HCT116 (cell line): ENCODE results near the gene AMER2. TPM values are rescaled to one million over a fixed set of nuclear protein-coding genes. Genes with fewer than 3 reads are reported as not detected.

ENCODE experiments used
- ATAC-seq: fragments of 200-7000 bp; cut with Tn5 transposase; 2 replicates; pipeline ENCODE4 v1.9.1; 2020; ENCODE audit warnings: mild to moderate bottlenecking, moderate library complexity
- BruUV-seq: library from RNA; stranded (reverse); fragments of 400-500 nt; replicated peaks from 2 replicates; lab custom pipeline; 2021; lab: Mats Ljungman, UMichigan
- CTCF ChIA-PET: fragments of 300-600 bp; sonication (Branson Sonifier 250); formaldehyde crosslinking; loops from one replicate; lab custom pipeline; 2021; ENCODE audit warnings: antibody characterized with exemption; lab: Charles Lee
- POLR2A ChIA-PET: fragments of 300-600, 350-600 bp; sonication (Branson Sonifier 250); formaldehyde crosslinking; loops from one replicate; lab custom pipeline; 2021; ENCODE audit warnings: antibody characterized with exemption; lab: Charles Lee
- RAD21 ChIA-PET, 2 experiments: fragments of 300-600 bp; sonication (Branson Sonifier 250); formaldehyde crosslinking; loops; one replicate each; lab custom pipeline; 2023; ENCODE audit warnings: low total read pairs in 2 of 2; ENCODE audit not compliant: uncharacterized antibody in 2 of 2, unreplicated experiment in 2 of 2, low non-redundant PET in 1 of 2; lab: Charles Lee
- DNase-seq: peaks from one replicate; pipeline ENCODE4 v3.0.0-alpha.2; 2010; ENCODE audit warnings: low read depth, low spot score
- H2AFZ ChIP-seq: fragments of 200-600 bp; shearing (Covaris generic), sonication (generic); 2 replicates; pipeline ENCODE4 v1.6.1; 2017; ENCODE audit warnings: low read depth, mixed run types, mixed read lengths, antibody characterized with exemption, low read length; ENCODE audit not compliant: poor library complexity, severe bottlenecking
- H3K27ac ChIP-seq: 2 replicates; pipeline ENCODE4 v1.5.1; 2012; ENCODE audit warnings: low read depth, low read length
- H3K27me3 ChIP-seq: fragments of 200-600 bp; sonication (generic); 2 replicates; pipeline ENCODE4 v1.6.1; 2016; ENCODE audit warnings: mixed run types, low read length, mixed read lengths; ENCODE audit not compliant: insufficient read depth
- H3K36me3 ChIP-seq, 2 experiments: fragments of 200-500 bp in 1 of 2; fragments of 200-600 bp in 1 of 2; sonication (Bioruptor generic) in 1 of 2; sonication (generic) in 1 of 2; 2 replicates each; pipeline versions ENCODE4 v1.5.1 to v1.6.1; 2014 to 2016; ENCODE audit warnings: low read length in 2 of 2, inconsistent platforms in 1 of 2, mixed read lengths in 1 of 2, mixed run types in 1 of 2; ENCODE audit not compliant: insufficient read depth in 2 of 2, control insufficient read depth in 1 of 2
- H3K4me1 ChIP-seq, 2 experiments: fragments of 200-600 bp in 1 of 2; sonication (generic) in 1 of 2; 2 replicates each; pipeline versions ENCODE4 v1.5.1 to v1.6.1; 2012 to 2017; ENCODE audit warnings: low read length in 2 of 2, inconsistent platforms in 1 of 2, mild to moderate bottlenecking in 1 of 2, mixed read lengths in 1 of 2, mixed run types in 1 of 2, moderate library complexity in 1 of 2; ENCODE audit not compliant: insufficient read depth in 2 of 2, control insufficient read depth in 1 of 2
- H3K4me2 ChIP-seq: fragments of 200-600 bp; sonication (generic); 2 replicates; pipeline ENCODE4 v1.6.1; 2017; ENCODE audit warnings: mixed run types, low read length, mixed read lengths
- H3K4me3 ChIP-seq, 2 experiments: fragments of 200-600 bp in 1 of 2; sonication (generic) in 1 of 2; replicated peaks in 1 of 2; 2 replicates each; pipeline ENCODE4 v1.5.1; 2011 to 2016; ENCODE audit warnings: low read length in 2 of 2, control low read depth in 1 of 2, low read depth in 1 of 2, mild to moderate bottlenecking in 1 of 2, mixed read lengths in 1 of 2, mixed run types in 1 of 2
- H3K79me2 ChIP-seq: fragments of 200-600 bp; sonication (generic); 2 replicates; pipeline ENCODE4 v1.6.1; 2017; ENCODE audit warnings: mild to moderate bottlenecking, mixed run types, low read length, moderate library complexity, mixed read lengths; ENCODE audit not compliant: insufficient read depth
- H3K9ac ChIP-seq: fragments of 200-600 bp; sonication (generic); 2 replicates; pipeline ENCODE4 v1.6.1; 2016; ENCODE audit warnings: low read length, mixed read lengths
- H3K9me2 ChIP-seq: fragments of 200-600 bp; sonication (generic), shearing (Covaris generic); 2 replicates; pipeline ENCODE4 v1.6.1; 2017; ENCODE audit warnings: mixed run types, mild to moderate bottlenecking, moderate library complexity; ENCODE audit not compliant: insufficient read depth
- H3K9me3 ChIP-seq, 2 experiments: fragments of 200-500 bp in 1 of 2; fragments of 200-600 bp in 1 of 2; sonication (Bioruptor generic) in 1 of 2; sonication (generic) in 1 of 2; 2 replicates each; pipeline ENCODE4 v1.6.1; 2014 to 2017; ENCODE audit warnings: low read length in 2 of 2, mixed read lengths in 2 of 2, inconsistent platforms in 1 of 2, low read depth in 1 of 2, mild to moderate bottlenecking in 1 of 2, mixed run types in 1 of 2, moderate library complexity in 1 of 2; ENCODE audit not compliant: control insufficient read depth in 1 of 2, insufficient read depth in 1 of 2
- H4K20me1 ChIP-seq: fragments of 200-600 bp; sonication (generic), shearing (Covaris generic); 2 replicates; pipeline ENCODE4 v1.6.1; 2017; ENCODE audit warnings: mixed run types, mild to moderate bottlenecking, moderate library complexity; ENCODE audit not compliant: insufficient read depth
- CBX3 ChIP-seq: IDR thresholded peaks from 2 replicates; pipeline ENCODE4 v1.6.1; 2012; ENCODE audit warnings: low read depth
- CEBPB ChIP-seq: IDR thresholded peaks from 2 replicates; pipeline ENCODE4 v1.6.1; 2012; ENCODE audit warnings: low read depth
- ELF1 ChIP-seq: IDR thresholded peaks from 2 replicates; pipeline ENCODE4 v1.6.1; 2012; ENCODE audit warnings: low read depth, borderline replicate concordance
- EZH2 ChIP-seq: fragments of 200-600 bp; sonication (generic); IDR thresholded peaks from 2 replicates; pipeline ENCODE4 v1.6.1; 2017; ENCODE audit warnings: antibody characterized with exemption, mixed run types
- EZH2phosphoT487 ChIP-seq: fragments of 200-600 bp; IDR thresholded peaks from 2 replicates; pipeline ENCODE4 v1.6.1; 2018; ENCODE audit warnings: antibody characterized with exemption, borderline replicate concordance
- FOSL1 ChIP-seq: IDR thresholded peaks from 2 replicates; pipeline ENCODE4 v1.6.1; 2012; ENCODE audit warnings: low read depth
- JUND ChIP-seq: IDR thresholded peaks from 2 replicates; pipeline ENCODE4 v1.6.1; 2012
- POLR2A ChIP-seq: IDR thresholded peaks from 2 replicates; pipeline ENCODE4 v1.7.0; 2011; ENCODE audit warnings: borderline replicate concordance; ENCODE audit not compliant: insufficient read depth, insufficient read length; ENCODE audit errors: extremely low read depth
- POLR2AphosphoS5 ChIP-seq: IDR thresholded peaks from 2 replicates; pipeline ENCODE4 v1.6.1; 2011; ENCODE audit warnings: mild to moderate bottlenecking, low read depth, low read length, moderate library complexity
- SIN3A ChIP-seq: IDR thresholded peaks from 2 replicates; pipeline ENCODE4 v1.6.1; 2012; ENCODE audit warnings: low read depth
- SP1 ChIP-seq: IDR thresholded peaks from 2 replicates; pipeline ENCODE4 v1.6.1; 2012; ENCODE audit warnings: low read depth
- SRF ChIP-seq: IDR thresholded peaks from 2 replicates; pipeline ENCODE4 v1.6.1; 2012; ENCODE audit warnings: low read depth
- TCF7L2 ChIP-seq: IDR thresholded peaks from 2 replicates; pipeline ENCODE4 v1.7.0; 2011; ENCODE audit warnings: borderline replicate concordance, inconsistent platforms; ENCODE audit not compliant: insufficient read depth, insufficient read length; ENCODE audit errors: extremely low read depth
- ZFX ChIP-seq: fragments of 450-650 bp; IDR thresholded peaks from 2 replicates; pipeline ENCODE4 v1.6.1; 2017
- ZNF274 ChIP-seq: fragments of 200-500 bp; sonication (Bioruptor generic); IDR thresholded peaks from 2 replicates; pipeline ENCODE4 v1.6.1; 2014; ENCODE audit warnings: mild to moderate bottlenecking, low read depth, low read length, inconsistent platforms
- intact Hi-C: fragments of 100-400 bp; cut with micrococcal nuclease; formaldehyde crosslinking; loops from 2 replicates; pipeline ENCODE4 v1.10.0; 2022
- total RNA-seq: library from RNA; stranded (reverse); gene quantifications from one replicate; pipeline ENCODE4 v1.2.1, GENCODE V29; 2021; ENCODE audit not compliant: unreplicated experiment
- TF ChIP-seq, protein P1 (sequence below): IDR thresholded peaks from 2 replicates; pipeline ENCODE4 v1.6.1; 2012
- TF ChIP-seq, protein P2 (sequence below), 3 experiments: fragments of 200-600 bp in 1 of 3; sonication (generic) in 1 of 3; IDR thresholded peaks in 2 of 3; conservative IDR thresholded peaks in 1 of 3; 2 replicates each; pipeline ENCODE4 v1.5.1; 2012 to 2017; ENCODE audit warnings: low read depth in 2 of 3, low read length in 2 of 3, antibody characterized with exemption in 1 of 3, borderline replicate concordance in 1 of 3, control low read depth in 1 of 3, mild to moderate bottlenecking in 1 of 3, mixed read lengths in 1 of 3, mixed run types in 1 of 3, moderate library complexity in 1 of 3; ENCODE audit not compliant: insufficient read depth in 1 of 3

AMER2 gene
- total RNA-seq, 1 experiment from 2014 or later, result not detected

DNA sequence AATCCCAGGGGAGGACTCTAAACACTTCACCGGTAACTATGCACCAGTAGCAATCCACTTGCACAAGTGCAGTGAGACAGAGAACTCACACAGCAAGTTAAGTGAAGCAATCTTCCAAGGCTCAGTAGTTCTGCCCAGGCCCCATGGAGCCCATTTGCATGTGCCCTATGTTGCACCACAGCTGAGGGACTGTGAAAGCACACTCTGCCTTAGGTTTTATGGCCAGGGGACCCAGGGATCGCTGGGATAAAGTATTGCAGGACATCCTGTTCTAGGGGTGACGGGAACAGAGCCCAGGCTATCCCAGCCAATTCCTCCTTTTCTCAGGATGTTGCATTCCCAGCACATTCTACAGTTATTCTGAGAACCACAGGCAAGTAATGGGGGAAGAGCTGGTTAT, 6.0 kb upstream of the AMER2 start:
- H3K4me1 ChIP-seq, result no peaks in the 10 kb centered on the region
- H3K79me2 ChIP-seq, result no peaks in the 10 kb centered on the region
- H3K4me2 ChIP-seq, result no peak overlapping the region
- no peak overlapping the region for H3K4me3 ChIP-seq
- no peaks in the 10 kb centered on the region for H3K9me3 ChIP-seq
- no peak overlapping the region for H2AFZ ChIP-seq
- TF ChIP-seq JUND, result no peak
- no peak for TF ChIP-seq TCF7L2
- TF ChIP-seq FOSL1, result no peak
- TF ChIP-seq SRF, result no peak
- TF ChIP-seq ELF1, result no peak
- TF ChIP-seq, protein P1, sequence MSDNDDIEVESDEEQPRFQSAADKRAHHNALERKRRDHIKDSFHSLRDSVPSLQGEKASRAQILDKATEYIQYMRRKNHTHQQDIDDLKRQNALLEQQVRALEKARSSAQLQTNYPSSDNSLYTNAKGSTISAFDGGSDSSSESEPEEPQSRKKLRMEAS, result no peak
- TF ChIP-seq CBX3, result no peak
- no peak for TF ChIP-seq ZFX
- no peak for TF ChIP-seq EZH2
- no peak for TF ChIP-seq SP1
- TF ChIP-seq, all 23 proteins: peak for 0
- no TSS peak for BruUV-seq
- no peak overlapping the region for H3K9ac ChIP-seq
- intact Hi-C loops, result no loop called here
- H3K27ac ChIP-seq, result no peak overlapping the region
- H4K20me1 ChIP-seq, result no peaks in the 10 kb centered on the region
- RAD21 ChIA-PET, result no interaction called here
- H3K27me3 ChIP-seq, result peaks cover 22% of the 10 kb centered on the region; the same call in 1 of the 2 replicates
- no peaks in the 10 kb centered on the region for H3K9me2 ChIP-seq
- POLR2A ChIA-PET, result no interaction called here
- ATAC-seq (no peak), DNase-seq (no peak)
- CTCF ChIA-PET, result no interaction called here
- no peaks in the 10 kb centered on the region for H3K36me3 ChIP-seq

DNA sequence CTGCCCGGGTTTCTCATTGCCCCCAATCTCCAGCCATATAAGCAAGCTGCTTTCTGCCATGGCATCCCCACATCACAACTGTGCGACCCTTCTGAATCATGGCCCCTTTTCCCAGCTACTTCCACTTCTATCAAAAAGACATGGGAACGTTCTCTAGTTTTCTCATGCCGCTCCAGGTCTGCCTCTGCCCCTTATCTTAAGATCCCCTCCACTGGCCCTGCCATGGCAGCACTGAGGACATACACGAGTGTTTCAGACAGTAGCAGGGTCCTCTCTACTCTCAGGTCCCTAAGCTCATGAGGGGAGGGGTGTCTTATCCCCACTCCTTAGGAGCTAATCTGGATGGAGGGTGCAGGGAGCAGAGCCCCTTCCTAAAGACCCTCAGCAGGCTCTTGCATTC, 5.5 kb upstream of the AMER2 start:
- intact Hi-C loops, result no loop called here

More for the DNA sequence above, 5.5 kb upstream of the AMER2 start:
- Histone ChIP-seq H3K4me1 (no peaks in the 10 kb centered on the region), H4K20me1 (no peaks in the 10 kb centered on the region), H3K9ac (no peak overlapping the region), H3K79me2 (no peaks in the 10 kb centered on the region), H3K9me3 (no peaks in the 10 kb centered on the region), H3K36me3 (no peaks in the 10 kb centered on the region), H2AFZ (no peak overlapping the region), H3K27ac (no peak overlapping the region), H3K4me2 (no peak overlapping the region), H3K9me2 (no peaks in the 10 kb centered on the region), H3K4me3 (no peak overlapping the region), H3K27me3 (peaks cover 19% of the 10 kb centered on the region; the same call in 1 of the 2 replicates)
- RAD21 ChIA-PET, result no interaction called here
- TF ChIP-seq EZH2phosphoT487 (no peak), CEBPB (no peak), SIN3A (no peak), EZH2 (no peak), POLR2A (no peak), SP1 (no peak), ZNF274 (no peak), POLR2AphosphoS5 (no peak)
- TF ChIP-seq, protein P2, sequence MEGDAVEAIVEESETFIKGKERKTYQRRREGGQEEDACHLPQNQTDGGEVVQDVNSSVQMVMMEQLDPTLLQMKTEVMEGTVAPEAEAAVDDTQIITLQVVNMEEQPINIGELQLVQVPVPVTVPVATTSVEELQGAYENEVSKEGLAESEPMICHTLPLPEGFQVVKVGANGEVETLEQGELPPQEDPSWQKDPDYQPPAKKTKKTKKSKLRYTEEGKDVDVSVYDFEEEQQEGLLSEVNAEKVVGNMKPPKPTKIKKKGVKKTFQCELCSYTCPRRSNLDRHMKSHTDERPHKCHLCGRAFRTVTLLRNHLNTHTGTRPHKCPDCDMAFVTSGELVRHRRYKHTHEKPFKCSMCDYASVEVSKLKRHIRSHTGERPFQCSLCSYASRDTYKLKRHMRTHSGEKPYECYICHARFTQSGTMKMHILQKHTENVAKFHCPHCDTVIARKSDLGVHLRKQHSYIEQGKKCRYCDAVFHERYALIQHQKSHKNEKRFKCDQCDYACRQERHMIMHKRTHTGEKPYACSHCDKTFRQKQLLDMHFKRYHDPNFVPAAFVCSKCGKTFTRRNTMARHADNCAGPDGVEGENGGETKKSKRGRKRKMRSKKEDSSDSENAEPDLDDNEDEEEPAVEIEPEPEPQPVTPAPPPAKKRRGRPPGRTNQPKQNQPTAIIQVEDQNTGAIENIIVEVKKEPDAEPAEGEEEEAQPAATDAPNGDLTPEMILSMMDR (IDR thresholded peaks at IDR 0.05 in 2 of 3, conservative IDR thresholded peaks at IDR 0.05 in 1 of 3; ENCODE audit: borderline replicate concordance in 1 of 3, insufficient read depth in 1 of 3, low read depth in 2 of 3, low read length in 2 of 3), result no peak
- TF ChIP-seq, protein P1, result no peak
- ATAC-seq, result no peak
- BruUV-seq, result no TSS peak
- CTCF ChIA-PET, result no interaction called here
- POLR2A ChIA-PET, result no interaction called here
- no peak for DNase-seq
